ENCODE results near the gene TCEA3. TPM values are rescaled to one million over a fixed set of nuclear protein-coding genes. Genes with fewer than 3 reads are reported as not detected.

The TCEA3 gene
- total RNA-seq, 1 donor from 2014 or later: 8.8 TPM

- Mint-ChIP-seq H3K36me3 (peaks cover 5% of the 10 kb centered on the region), H3K9me3 (no peaks in the 10 kb centered on the region), H3K4me1 (ENCODE audit: unreplicated experiment) (peaks cover 18% of the 10 kb centered on the region), H3K27ac (no peak overlapping the region), H3K27me3 (no peaks in the 10 kb centered on the region), H3K4me3 (no peak overlapping the region)
- TF ChIP-seq CTCF (conservative IDR thresholded peaks at IDR 0.05): no peak
- DNase-seq (ENCODE audit: extremely low spot score, unreplicated experiment): no peak
Measured at GRCh38 chr1:23396380-23396779, 28.2 kb downstream of the TCEA3 start.

- no peak for DNase-seq (ENCODE audit: extremely low spot score, unreplicated experiment)
Measured at GRCh38 chr1:23395849-23396248, 28.7 kb downstream of the TCEA3 start.

GRCh38 chr1:23395154-23395724 is 29.3 kb downstream of the TCEA3 start:
- no peak for TF ChIP-seq CTCF (conservative IDR thresholded peaks at IDR 0.05)
- no peak for DNase-seq (ENCODE audit: extremely low spot score, unreplicated experiment)
- Mint-ChIP-seq H3K27me3 (peaks cover 2% of the 10 kb centered on the region), H3K27ac (peak overlapping the region; percentile 74), H3K4me3 (peak overlapping the region; percentile 50), H3K36me3 (peaks cover 5% of the 10 kb centered on the region), H3K9me3 (no peaks in the 10 kb centered on the region), H3K4me1 (ENCODE audit: unreplicated experiment) (peaks cover 22% of the 10 kb centered on the region)

More at GRCh38 chr1:23395849-23396248, 28.7 kb downstream of the TCEA3 start:
- Mint-ChIP-seq H3K4me3 (no peak overlapping the region), H3K4me1 (ENCODE audit: unreplicated experiment) (peaks cover 18% of the 10 kb centered on the region), H3K27me3 (no peaks in the 10 kb centered on the region), H3K36me3 (peaks cover 5% of the 10 kb centered on the region), H3K27ac (no peak overlapping the region), H3K9me3 (no peaks in the 10 kb centered on the region)
- no peak for TF ChIP-seq CTCF (conservative IDR thresholded peaks at IDR 0.05)

GRCh38 chr1:23394684-23395083 is 29.9 kb downstream of the TCEA3 start:
- DNase-seq (ENCODE audit: extremely low spot score, unreplicated experiment): no peak
- Mint-ChIP-seq H3K27ac (peak overlapping the region; percentile 74), H3K36me3 (peaks cover 5% of the 10 kb centered on the region)

GRCh38 chr1:23394181-23394580 is 30.4 kb downstream of the TCEA3 start:
- TF ChIP-seq CTCF (conservative IDR thresholded peaks at IDR 0.05): no peak
- DNase-seq (ENCODE audit: extremely low spot score, unreplicated experiment): no peak
- Mint-ChIP-seq H3K4me3 (no peak overlapping the region), H3K36me3 (peaks cover 5% of the 10 kb centered on the region), H3K27ac (peak overlapping the region; percentile 74), H3K9me3 (no peaks in the 10 kb centered on the region), H3K27me3 (peaks cover 2% of the 10 kb centered on the region), H3K4me1 (ENCODE audit: unreplicated experiment) (peaks cover 22% of the 10 kb centered on the region)

More at GRCh38 chr1:23394684-23395083, 29.9 kb downstream of the TCEA3 start:
- Mint-ChIP-seq H3K4me1 (ENCODE audit: unreplicated experiment) (peaks cover 22% of the 10 kb centered on the region), H3K27me3 (peaks cover 2% of the 10 kb centered on the region), H3K9me3 (no peaks in the 10 kb centered on the region), H3K4me3 (peak overlapping the region; percentile 50)
- no peak for TF ChIP-seq CTCF (conservative IDR thresholded peaks at IDR 0.05)
